Activated CD4-positive, alpha-beta T cell treated with anti-CD3 and anti-CD28 coated beads for 1 hour (primary cell): ENCODE measurements around the gene LZTFL1.

Source experiments
- DNase-seq: peaks from one replicate; pipeline ENCODE4 v3.0.0-alpha.2; 2020

LZTFL1 gene

DNA sequence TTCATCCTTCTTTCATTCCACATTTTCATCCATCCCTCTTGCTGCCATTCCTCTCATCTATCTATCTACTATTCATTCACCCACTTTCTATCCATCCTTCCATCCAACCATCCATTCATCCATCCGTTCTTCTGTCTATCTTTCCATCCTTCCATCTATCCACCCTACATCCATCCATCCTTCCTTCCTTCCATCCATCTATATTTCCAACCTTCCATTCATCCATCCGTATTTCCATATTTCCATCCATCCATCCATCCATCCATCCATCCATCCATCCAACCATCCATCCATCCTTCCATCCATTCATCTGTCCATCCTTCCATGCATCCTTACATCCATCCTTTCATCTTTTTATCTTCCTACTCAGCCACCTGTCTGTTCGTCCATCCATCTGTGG, 59.5 kb downstream of the LZTFL1 start:
- no peak for DNase-seq

DNA sequence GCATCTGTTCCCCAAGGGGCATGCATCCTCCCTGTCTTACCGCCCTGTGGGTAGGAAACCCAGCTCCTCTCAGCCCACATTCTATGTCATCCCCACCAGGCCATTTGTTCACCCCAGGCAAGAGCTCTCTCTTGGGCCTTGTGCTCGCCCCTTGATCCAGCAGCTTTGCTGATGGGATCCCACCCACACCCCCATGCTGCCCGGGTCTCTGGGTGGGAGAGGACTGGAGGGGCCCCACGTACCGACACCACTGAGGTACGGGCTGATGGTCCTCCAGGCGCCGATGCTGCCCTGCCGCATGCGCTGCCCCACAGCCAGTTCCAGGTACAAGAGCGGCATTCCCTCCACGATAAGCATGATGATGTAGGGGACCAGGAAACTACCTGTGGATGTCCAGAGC, 60.1 kb downstream of the LZTFL1 start:
- no peak for DNase-seq

DNA sequence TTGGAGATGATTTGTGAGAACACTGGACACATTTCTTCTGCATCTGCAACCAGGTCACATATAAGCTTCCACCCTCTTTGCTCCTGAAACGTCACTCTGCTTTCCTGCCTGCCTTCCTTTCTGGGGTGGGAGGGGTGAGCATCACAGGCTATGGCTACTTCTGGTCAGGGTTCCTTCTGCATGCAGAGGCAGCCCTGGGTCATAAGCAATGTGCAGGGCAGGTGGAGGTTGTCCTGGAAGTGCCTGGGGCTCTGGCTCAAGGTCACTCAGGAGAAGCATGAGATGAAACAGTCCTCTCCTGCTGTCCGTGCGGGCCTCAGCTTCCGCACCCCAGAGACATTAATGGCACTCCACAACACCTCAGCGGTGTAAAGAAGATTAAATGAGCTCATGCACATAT, 60.6 kb downstream of the LZTFL1 start:
- no peak for DNase-seq

DNA sequence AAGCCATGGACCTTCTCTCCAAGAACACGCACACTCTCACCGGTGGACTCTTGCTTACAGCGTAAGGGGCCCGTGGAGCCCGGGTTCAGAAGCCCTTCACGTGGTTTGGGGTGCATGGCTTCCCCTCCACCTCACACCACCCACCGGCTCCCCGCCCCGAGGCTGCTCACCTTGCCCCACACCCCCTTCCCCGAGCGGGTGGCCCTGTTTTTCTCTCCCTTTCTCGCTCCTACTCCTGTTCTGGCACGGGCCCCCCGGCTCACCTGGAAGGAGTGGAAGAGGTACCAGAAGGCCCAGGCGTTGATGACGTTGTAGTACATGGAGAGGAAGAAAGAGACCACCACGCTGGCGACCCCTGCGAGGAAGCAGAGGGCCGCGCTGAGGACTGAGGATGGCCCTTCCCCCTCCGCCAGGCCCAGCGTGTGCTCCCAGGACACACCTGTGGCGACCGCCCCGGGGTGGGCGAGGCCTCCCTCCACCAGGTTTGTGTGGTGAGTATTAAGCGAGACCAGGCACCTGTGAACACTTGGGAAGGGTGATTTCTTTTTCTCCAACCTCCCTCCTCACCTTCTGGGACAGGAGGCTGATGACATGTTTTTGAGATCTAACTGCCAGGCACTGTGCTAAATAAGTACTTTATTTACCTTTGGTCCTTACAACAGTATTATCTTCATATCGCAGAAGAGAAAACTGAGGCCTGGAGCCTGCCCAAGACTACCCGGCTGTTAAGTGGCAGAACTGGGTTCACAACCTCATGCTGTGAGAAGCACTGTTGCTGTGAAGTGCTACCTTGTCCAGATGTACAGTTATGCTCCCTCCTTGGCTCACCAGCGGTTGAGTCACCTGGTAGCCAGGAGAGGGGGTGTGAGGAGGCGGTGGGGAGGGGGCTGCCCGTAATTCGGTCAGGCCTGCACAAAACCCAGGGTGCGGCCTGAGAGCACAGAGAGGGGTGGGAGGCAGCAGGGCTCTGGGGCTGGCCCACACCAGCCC, 61.9 kb downstream of the LZTFL1 start:
- DNase-seq, result no peak

DNA sequence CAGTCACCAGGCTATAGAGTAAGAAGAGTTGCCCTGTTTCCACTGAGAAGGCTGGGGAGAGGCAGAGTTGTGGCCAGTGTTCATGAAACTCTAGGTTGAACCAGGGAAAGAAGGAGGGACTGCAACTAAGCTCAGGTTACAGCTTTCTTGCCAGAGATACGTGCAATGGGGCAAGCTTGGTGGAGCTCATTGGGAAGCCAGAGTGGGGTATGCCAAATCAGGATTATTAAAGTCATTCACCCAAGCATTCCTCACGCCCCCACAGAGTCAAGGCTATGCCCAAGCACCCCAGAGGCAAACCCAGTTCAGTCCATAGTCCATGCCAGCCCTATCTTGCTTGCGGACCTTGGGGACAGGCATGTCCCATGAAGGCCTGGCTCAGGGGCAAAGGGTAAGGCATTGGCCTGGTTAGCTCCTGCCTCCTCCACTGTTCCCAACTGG, 63.1 kb downstream of the LZTFL1 start:
- DNase-seq, result no peak

DNA sequence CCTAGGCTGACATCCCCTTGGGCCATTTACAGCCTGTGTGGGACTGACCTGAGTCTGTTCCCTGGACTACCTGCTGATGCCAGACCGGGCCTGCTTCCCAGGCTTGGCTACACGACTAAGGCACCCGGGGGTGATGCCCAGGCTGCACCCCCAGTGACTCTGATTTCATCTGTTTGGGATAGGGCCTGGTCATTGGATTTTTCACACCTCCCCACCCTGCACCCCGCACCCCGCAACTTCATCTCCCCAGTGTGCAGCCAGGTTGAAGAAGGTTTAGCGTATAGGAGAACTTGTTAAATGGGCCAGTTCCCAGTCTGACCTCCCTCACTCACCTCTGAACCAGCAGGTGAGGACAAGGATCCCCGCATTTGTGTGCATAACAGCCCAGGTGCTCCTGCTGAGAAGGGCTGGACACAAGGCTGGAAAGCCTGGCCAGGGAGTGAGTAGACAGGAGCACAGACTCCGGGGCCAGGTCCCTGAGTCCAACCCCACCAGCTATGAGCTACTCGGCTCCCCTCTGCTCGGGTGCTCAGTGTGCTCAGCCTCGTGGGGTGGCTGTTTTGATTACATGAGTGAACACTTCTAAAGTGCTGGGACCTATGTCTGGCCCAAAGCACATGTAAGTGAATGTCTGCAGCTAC, 64.1 kb downstream of the LZTFL1 start:
- no peak for DNase-seq

DNA sequence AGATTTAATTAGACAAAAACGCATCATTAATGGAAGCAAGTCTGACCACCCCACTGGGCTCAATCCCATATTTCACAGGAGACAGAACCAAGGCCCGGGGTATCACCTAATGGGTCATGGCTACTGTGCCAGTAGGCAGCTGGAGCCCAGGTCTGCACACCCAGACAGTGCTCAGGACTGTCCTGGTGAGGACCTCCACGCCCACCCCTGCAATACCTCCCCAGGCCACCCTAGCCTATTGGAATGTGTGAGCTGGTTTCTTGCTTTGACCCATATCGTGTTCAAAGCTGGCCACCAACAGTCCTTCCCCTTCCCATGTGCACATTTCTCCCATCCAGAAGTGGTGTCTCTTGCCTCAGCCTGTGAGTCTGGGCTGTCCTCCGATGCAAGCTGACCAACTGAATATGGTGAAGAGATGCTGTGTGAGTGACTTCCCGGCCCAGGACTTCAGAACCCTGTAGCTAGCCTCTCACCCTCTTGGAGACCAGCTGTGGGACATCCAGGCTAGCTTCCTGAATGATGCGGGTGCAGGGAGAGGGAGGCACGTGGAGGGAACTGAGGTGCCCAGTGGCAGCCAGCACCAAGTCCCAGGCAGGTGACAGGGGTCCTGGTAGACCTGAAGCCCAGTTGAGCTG, 64.7 kb downstream of the LZTFL1 start:
- DNase-seq, result no peak

DNA sequence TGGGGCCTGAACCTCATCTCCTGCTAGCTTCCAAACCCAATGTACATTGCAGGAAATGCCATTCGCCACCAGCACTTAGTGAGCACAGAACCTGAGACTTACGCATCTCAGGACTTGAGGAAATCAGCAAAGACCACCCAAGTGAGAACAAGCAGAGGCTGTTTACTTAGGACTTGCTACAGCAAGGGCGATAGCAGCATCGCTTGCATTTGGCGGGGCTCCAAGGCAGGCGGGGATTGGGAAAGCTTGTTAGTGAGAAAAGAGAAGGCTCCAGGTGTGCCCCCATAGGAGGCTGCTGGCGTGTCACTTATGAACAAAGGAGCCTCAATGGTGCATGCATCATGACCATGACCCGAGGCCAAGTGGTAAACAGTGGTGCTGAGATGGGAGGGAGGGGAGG, 65.3 kb downstream of the LZTFL1 start:
- no peak for DNase-seq

DNA sequence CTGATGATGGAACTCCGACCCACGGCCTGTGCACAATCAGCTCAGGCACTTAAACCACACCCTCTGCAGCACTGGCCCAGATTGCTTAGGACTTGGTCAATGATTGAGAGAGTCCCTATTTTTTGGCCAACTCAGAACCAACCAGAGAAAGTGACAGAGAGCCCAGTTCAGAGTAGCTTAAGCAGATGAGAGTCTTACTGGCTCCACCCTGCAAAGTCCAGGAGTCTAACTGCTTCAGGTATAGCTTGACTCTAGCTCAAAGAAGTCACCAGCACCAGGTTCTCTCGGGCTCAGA, 65.7 kb downstream of the LZTFL1 start:
- no peak for DNase-seq

DNA sequence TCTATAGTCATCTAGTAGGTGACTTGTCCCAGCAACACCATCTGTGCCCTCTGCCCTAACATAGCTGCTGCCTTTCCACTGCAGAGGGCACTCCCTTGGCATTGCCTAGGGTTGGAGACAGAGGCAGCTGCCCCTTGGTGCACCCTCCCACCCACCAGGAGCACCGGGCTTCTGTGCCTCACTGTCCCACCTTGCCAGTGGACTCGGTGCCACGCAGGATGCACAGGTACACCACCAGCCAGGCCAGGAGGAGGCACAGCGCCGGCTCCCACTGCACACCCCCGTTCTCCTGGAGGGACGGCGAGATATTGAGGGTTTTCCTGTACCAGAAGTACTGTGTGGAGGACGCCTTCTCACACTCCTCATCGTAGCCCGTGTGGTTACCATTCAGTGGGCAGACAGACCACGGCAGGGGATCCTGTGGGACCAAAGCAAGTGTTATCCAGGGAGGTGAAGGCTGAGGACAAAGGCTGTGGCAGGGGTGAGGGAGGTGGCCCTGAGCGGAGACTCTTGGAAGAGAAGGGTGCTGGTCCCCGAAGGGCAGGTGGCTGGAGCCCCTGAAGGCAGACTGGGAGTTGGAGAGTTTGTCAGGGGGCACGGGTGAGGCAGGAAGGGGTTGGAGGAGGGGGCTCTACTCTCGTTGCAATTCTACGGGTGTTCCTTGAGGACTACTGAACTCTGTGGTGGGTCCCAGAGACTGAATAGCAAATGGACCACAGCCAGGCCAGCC, 66.2 kb downstream of the LZTFL1 start:
- no peak for DNase-seq

DNA sequence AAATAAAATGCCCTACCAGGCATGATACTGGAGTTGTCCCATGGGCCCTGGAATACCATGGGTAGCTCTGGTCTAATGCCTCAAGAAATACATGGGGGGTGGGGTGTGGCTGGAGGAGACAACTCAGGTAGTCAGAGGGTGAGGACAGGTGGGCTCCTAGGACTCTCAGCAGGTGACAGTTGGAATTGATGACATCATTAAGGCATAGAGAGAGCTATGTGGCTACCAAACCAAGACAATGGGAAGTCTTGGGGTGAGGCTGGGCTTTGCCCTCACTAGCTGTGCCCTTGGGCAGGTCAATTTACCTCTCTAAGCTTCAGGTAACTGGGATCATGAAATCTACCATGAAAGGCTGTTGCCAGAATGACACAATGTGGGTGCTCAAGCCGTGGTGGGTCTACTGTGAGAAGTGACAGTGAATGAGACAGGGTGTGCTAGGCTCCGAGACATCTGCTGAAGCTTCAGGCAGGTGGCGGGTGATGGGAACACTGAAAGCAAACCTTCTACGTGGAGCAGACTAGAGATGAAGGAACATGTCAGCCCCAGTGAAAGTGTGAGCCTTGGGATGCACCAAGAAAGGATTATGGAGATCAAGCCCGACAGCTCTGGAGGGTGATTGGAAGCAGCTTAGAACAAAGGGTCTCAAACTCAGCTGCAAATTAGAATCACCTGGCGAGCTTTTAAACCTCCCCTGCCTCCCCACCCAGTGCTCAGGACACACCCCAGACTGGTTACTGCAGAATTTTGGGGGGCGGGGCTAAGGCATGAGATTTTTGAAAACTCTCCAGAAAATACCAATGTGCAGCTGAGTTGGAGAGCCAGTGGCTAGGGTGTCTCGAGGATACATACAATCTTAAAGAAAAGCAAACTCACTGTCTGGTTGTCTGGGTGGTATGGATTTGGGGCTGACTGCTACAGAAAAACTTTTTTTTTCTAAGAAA, 67.1 kb downstream of the LZTFL1 start:
- no peak for DNase-seq

DNA sequence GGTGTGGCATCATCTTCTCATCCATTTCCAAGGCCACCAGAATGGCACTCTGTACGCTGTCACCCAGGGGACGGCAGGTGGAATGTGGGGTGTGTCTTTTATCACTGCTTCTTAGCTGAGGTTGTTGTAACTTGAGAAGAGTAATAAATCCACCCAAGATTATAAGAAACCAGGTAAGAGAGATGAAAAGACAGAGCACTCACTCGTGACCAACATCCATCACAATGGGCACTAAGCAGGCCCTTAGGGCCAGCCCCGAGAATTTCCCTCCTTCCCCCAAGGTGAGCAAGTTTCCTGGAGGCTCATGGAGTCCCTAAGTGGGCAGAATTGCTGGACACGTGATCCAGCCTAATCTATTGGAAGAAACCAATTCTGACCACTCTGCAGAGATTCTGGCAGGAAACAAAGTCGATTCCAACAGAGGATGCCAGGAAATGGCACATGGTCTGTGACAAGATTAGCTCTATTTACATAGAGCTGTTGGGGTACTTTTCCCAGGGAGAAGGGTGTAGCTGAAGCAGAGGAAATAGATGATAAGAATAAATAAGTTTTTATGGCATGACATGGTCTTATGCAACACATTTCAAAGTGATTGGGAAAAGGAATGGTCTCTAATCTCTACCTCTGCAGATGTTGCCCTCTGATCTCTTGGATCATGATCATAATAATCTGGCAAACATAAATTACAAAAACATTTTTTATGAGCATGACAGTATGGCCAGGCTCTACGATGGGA, 68.0 kb downstream of the LZTFL1 start:
- DNase-seq, result no peak
